Neural progenitor cell (in vitro differentiated cells): ENCODE data around the gene THEM5.

Source experiments
- EZH2 ChIP-seq: fragments of 200-600 bp; sonication (generic); IDR thresholded peaks from 2 replicates; pipeline ENCODE4 v1.6.1; 2017; ENCODE audit warnings: antibody characterized with exemption, mild to moderate bottlenecking, moderate library complexity
- TF ChIP-seq, protein P1 (sequence below): fragments of 200-600 bp; sonication (generic); IDR thresholded peaks from 2 replicates; pipeline ENCODE4 v1.5.1; 2017; ENCODE audit warnings: antibody characterized with exemption, mild to moderate bottlenecking

DNA sequence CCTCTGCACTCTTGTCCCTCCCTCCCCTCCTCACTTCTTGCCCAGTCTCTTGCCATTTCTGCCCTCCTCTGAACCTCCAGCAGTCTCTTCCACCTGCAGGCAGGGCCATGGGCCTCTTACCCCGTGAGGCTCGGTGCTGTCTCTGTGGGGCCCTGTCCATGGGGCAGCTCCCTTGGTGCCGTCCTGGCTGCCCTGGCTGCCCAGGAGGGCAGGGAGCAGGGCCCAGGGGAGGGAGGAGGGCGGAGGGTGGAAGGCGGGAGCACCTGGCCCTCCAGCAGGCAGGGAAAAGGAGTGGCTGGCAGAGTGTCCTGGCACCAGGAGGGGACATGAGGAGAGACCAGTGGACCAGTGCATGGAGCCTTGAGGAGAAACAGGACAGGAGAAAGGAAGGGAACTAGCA is 21.9 kb downstream of the THEM5 start, which contains the start of gene RORC:
- TF ChIP-seq, protein P1, sequence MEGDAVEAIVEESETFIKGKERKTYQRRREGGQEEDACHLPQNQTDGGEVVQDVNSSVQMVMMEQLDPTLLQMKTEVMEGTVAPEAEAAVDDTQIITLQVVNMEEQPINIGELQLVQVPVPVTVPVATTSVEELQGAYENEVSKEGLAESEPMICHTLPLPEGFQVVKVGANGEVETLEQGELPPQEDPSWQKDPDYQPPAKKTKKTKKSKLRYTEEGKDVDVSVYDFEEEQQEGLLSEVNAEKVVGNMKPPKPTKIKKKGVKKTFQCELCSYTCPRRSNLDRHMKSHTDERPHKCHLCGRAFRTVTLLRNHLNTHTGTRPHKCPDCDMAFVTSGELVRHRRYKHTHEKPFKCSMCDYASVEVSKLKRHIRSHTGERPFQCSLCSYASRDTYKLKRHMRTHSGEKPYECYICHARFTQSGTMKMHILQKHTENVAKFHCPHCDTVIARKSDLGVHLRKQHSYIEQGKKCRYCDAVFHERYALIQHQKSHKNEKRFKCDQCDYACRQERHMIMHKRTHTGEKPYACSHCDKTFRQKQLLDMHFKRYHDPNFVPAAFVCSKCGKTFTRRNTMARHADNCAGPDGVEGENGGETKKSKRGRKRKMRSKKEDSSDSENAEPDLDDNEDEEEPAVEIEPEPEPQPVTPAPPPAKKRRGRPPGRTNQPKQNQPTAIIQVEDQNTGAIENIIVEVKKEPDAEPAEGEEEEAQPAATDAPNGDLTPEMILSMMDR: no peak
- TF ChIP-seq EZH2: no peak
